Right cardiac atrium (tissue), 5 donors: ENCODE results near the gene ARMH3. TPM values are rescaled to one million over a fixed set of nuclear protein-coding genes. Genes with fewer than 3 reads are reported as not detected.
A peak's percentile ranks its signal among the peaks of the same experiment; 100 is the strongest.

ENCODE experiments used
- ATAC-seq, 2 donors: fragments of 200-7000 bp; cut with Tn5 transposase; one replicate each; pipeline versions ENCODE4 v1.8.0 to v1.9.1; 2020; ENCODE audit warnings: moderate library complexity in 2 of 2, mild to moderate bottlenecking in 1 of 2
- DNase-seq, 3 donors: peaks; one replicate each; pipeline ENCODE4 v3.0.0-alpha.2; 2020
- H3K27ac ChIP-seq: one replicate; pipeline ENCODE4 v1.5.1; 2013; ENCODE audit warnings: mild to moderate bottlenecking, low read length, control low read depth, moderate library complexity
- H3K27me3 ChIP-seq: one replicate; pipeline ENCODE4 v1.6.1; 2013; ENCODE audit not compliant: control insufficient read depth, insufficient read depth
- H3K4me1 ChIP-seq: one replicate; pipeline ENCODE4 v1.6.1; 2013; ENCODE audit warnings: low read length; ENCODE audit not compliant: control insufficient read depth, insufficient read depth
- H3K4me3 ChIP-seq: one replicate; pipeline ENCODE4 v1.5.1; 2013; ENCODE audit warnings: low read length, control low read depth
- H3K9me3 ChIP-seq: one replicate; pipeline ENCODE4 v1.6.1; 2013; ENCODE audit warnings: low read length; ENCODE audit not compliant: control insufficient read depth
- WGBS: extraction: QIAGEN DNeasy Blood & Tissue Kit; methylation state at CpG from one replicate; pipeline ENCODE4 v1.1.7; 2013; 5-methylcytosine and 5-hydroxymethylcytosine counted together
- intact Hi-C, 4 donors: fragments of 100-400 bp; cut with DNase I; formaldehyde crosslinking; loops; one replicate each; pipeline versions ENCODE4 v1.11.0 to v1.14.0; 2022 to 2023
- polyA plus RNA-seq: library from polyadenylated mRNA; stranded (reverse); fragments of 200-250 nt; gene quantifications from one replicate; pipeline ENCODE4 v1.2.3, GENCODE V29; 2013
- total RNA-seq, 4 donors: library from RNA; stranded (reverse); fragmentation: NEBNext Ultra II Directional; extraction: Animal tissue kit (Norgen Biotek cat#: 25700); gene quantifications; one replicate each; pipeline ENCODE4 v1.2.1, GENCODE V29; 2021
- donor health status: healthy with polysubstance abuse.
- donor health status: DM: no; HTN: yes; CAD: no.
- donor health status: DM: no; HTN: no; CAD: no.
- donor health status: DM: no; HTN: yes; CAD: no; lungs with severe emphysema.
- donor health status: DM: yes; HTN: yes; CAD: no.

The ARMH3 gene
- total and polyA plus RNA-seq, 5 donors: 38.1 to 87.3 (median 48.0) TPM

DNA sequence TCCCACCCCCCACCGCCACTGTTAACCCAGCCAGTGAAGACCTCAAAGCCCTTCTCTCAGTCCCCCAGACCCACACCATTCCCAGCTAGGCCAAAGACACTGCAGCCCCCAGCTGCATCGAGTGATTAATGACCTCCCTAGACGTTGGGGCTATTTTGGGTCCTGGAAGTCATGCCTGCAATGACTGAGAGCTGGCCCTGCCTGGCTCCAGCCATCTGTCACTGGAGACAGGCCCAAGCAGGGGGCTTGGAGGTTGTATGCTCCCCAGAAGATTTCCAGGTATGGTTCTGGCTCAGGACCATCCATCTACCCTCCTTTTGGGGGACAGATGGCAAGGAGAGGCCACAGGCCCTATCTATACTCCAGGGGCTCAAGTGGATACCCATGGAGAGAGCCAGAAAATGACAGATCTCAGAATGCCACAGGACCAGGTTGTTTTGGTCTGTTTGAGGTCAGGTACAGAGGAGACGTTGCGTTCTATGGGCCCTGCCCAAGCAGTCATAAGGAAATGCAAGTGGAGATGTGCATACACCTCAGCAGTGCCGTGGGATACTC, 217.5 kb downstream of the ARMH3 start:
- DNase-seq (no peak), ATAC-seq (no peak)
- H3K9me3 ChIP-seq: no peaks in the 10 kb centered on the region
- WGBS: 70% methylated on average over 6 of the region's 6 CpGs
- H3K27ac ChIP-seq: peak overlapping the region; percentile 18
- no peaks in the 10 kb centered on the region for H3K4me1 ChIP-seq
- intact Hi-C loops: loop anchor here in 1 of 4 donors (5.0 kb wide), 1 partner anchor 169 kb away; no protein-coding TSS in a partner anchor
- no peak overlapping the region for H3K4me3 ChIP-seq
- no peaks in the 10 kb centered on the region for H3K27me3 ChIP-seq

- peaks cover 2% of the 10 kb centered on the region for H3K4me1 ChIP-seq
- no peaks in the 10 kb centered on the region for H3K27me3 ChIP-seq
- H3K9me3 ChIP-seq: no peaks in the 10 kb centered on the region
- DNase-seq (no peak), ATAC-seq (no peak)
- intact Hi-C loops: loop anchor here in 1 of 4 donors (5.0 kb wide), 1 partner anchor 170 kb away; no protein-coding TSS in a partner anchor
- no peak overlapping the region for H3K27ac ChIP-seq
- H3K4me3 ChIP-seq: no peak overlapping the region
- 68% methylated on average over 2 of the region's 2 CpGs for WGBS
Measured at GRCh38 chr10:101837748-101838147, 218.2 kb downstream of the ARMH3 start.

GRCh38 chr10:101835362-101835761, 220.6 kb downstream of the ARMH3 start:
- Histone ChIP-seq H3K27me3 (no peaks in the 10 kb centered on the region), H3K27ac (no peak overlapping the region), H3K9me3 (no peaks in the 10 kb centered on the region), H3K4me1 (peaks cover 9% of the 10 kb centered on the region), H3K4me3 (no peak overlapping the region)
- intact Hi-C loops: loop anchor here in 1 of 4 donors (5.0 kb wide), 1 partner anchor 172 kb away; no protein-coding TSS in a partner anchor
- DNase-seq (no peak), ATAC-seq (no peak)
- 81% methylated on average over 4 of the region's 4 CpGs for WGBS

DNA sequence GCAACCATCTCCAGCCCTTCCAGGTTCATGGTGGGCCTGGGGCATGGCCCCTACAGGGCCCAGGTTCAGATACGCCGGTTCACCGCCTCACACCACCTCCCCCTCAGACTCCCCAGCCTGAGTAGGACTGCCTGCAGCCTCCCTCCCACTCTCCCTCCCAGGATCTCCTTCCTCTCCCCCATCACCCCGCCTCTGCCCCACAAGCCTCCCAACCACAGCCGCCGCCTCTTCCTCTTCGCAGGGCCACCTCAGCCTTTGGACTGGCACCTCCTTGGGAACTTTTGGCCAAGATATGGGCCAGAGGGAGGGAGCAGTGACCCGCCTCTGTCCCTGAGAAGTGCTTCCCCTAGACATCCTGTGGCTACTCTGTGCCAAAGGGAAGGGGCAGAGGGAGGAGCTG, 221.6 kb downstream of the ARMH3 start:
- intact Hi-C loops: no loop called here
- WGBS: 68% methylated on average over 8 of the region's 8 CpGs
- Histone ChIP-seq H3K4me3 (no peak overlapping the region), H3K9me3 (no peaks in the 10 kb centered on the region), H3K27ac (no peak overlapping the region), H3K4me1 (peaks cover 9% of the 10 kb centered on the region), H3K27me3 (no peaks in the 10 kb centered on the region)
- ATAC-seq (no peak), DNase-seq (peak in 2 of 3 donors; percentile 70 to 72)

DNA sequence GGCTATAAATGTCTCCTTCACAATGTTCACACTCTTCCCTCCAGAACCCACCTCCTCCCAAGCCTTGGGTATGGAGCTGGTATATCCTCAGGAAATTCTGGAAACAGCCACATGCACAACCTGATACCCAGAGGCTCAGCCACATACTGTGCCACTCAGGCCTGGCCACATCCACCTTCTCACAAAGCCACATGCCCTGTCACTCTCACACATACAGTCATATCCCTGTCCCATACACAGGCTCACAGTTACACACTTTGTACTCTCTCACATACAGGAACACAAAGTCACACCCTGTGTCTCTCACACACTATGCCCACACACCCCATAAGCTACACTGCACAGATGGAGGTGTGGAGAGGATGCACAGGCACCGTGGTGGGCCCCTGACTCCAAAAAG, 222.5 kb downstream of the ARMH3 start:
- H3K9me3 ChIP-seq: no peaks in the 10 kb centered on the region
- H3K27me3 ChIP-seq: no peaks in the 10 kb centered on the region
- no peak overlapping the region for H3K4me3 ChIP-seq
- H3K4me1 ChIP-seq: peaks cover 9% of the 10 kb centered on the region
- 71% methylated on average over 1 of the region's 1 CpG for WGBS
- ATAC-seq (no peak), DNase-seq (no peak)
- intact Hi-C loops: no loop called here
- H3K27ac ChIP-seq: no peak overlapping the region

DNA sequence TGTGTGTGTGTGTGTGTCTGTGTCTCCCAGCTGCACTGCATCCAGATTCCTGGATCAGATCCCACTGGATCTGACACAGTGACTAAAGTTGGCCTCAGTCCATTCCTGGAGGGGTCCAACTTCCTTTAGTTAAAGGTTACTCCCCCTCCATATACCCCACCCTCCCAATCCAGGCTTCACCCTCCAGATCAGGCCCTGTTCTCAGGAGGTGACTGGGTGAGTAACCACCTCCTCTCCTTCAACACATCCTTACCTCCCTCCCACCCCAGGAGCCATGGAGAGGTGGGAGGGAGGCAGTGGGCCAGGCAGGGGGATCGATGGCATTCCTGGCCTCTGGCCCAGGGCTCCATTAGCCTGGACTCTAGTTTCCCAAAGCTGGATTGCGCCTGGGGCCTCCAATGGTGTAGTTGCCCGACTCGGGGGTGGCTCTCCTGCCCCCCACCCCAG, 223.6 kb downstream of the ARMH3 start:
- intact Hi-C loops: no loop called here
- Histone ChIP-seq H3K27me3 (no peaks in the 10 kb centered on the region), H3K27ac (no peak overlapping the region), H3K9me3 (no peaks in the 10 kb centered on the region), H3K4me1 (peaks cover 9% of the 10 kb centered on the region), H3K4me3 (no peak overlapping the region)
- 63% methylated on average over 4 of the region's 4 CpGs for WGBS
- DNase-seq (no peak), ATAC-seq (no peak)

DNA sequence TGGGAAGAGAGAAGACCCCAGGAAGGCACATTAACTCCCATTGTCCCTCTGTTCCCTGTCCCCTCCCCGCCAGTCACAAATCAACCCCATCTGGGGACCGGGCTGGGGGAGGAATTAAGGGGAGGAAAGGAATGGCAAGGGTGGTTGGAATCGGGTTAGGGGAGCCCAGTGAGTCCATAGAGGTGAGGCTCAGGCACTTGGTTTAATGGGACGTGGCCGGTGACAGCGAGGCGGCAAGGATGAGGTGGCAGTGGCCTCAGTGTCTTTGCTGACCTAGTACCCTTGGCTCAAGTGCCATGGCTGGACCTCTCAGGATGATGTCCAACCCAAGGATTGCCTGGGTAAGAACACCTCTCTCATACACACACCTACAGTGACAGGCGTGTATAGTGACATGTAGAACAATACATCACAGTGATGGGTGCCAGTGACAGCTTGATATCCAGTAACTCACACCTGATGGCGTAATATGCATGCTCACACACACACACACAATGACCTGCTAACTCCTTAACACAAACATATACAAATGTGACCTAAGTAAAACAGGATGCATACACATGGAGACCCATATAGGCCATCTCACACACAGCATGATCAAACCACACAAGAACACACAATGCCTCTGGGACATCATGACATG, 224.7 kb downstream of the ARMH3 start:
- no peak for ATAC-seq
- Histone ChIP-seq H3K9me3 (no peaks in the 10 kb centered on the region), H3K4me3 (peak overlapping the region; percentile 2), H3K4me1 (peaks cover 9% of the 10 kb centered on the region), H3K27ac (peak overlapping the region; percentile 18), H3K27me3 (no peaks in the 10 kb centered on the region)
- WGBS: 56% methylated on average over 9 of the region's 9 CpGs
- intact Hi-C loops: no loop called here
- no peak for DNase-seq

DNA sequence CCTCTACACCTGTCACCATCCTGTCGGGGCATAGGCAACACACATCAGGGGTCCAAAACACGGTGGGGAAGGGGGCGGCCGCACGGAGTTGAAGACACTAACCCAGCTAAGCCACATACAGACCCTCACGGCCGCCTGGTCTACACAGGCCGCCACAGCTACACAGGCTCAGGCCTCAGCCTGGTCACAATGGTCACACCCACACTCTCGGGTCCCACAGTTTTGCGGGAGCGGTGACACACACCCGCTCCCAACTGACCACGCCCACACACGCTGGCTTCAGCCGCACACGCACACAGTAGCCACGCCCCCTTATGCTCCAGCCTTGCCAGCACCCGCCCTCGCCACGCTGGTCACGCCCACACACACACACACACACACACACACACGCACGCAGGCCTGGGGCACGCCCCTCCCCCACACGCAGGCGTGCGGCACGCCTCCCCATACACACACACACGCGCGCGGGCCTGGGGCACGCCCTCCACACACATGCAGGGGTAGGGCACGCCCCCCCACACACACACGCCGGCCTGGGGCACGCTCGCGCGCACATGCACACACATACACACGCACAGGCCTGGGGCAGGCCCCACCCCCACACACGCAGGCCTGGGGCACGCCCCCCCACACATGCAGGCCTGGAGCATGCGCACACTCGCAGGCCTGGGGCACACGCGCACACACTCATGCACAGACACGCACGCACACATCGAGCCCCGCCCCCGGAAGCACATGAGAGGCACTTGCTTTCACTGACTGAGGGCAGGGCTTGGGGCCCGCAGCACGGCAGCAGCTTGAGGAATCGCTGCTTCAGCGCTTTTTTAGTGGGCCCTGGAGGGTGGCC, 225.4 kb downstream of the ARMH3 start:
- 3% methylated on average over 56 of the region's 56 CpGs for WGBS
- intact Hi-C loops: no loop called here
- Histone ChIP-seq H3K4me1 (peaks cover 9% of the 10 kb centered on the region), H3K27me3 (no peaks in the 10 kb centered on the region), H3K4me3 (peak overlapping the region; percentile 8), H3K27ac (peak overlapping the region; percentile 18), H3K9me3 (no peaks in the 10 kb centered on the region)
- DNase-seq (peak; percentile 91 to 96 (median 95)), ATAC-seq (peak; percentile 85 to 88)

DNA sequence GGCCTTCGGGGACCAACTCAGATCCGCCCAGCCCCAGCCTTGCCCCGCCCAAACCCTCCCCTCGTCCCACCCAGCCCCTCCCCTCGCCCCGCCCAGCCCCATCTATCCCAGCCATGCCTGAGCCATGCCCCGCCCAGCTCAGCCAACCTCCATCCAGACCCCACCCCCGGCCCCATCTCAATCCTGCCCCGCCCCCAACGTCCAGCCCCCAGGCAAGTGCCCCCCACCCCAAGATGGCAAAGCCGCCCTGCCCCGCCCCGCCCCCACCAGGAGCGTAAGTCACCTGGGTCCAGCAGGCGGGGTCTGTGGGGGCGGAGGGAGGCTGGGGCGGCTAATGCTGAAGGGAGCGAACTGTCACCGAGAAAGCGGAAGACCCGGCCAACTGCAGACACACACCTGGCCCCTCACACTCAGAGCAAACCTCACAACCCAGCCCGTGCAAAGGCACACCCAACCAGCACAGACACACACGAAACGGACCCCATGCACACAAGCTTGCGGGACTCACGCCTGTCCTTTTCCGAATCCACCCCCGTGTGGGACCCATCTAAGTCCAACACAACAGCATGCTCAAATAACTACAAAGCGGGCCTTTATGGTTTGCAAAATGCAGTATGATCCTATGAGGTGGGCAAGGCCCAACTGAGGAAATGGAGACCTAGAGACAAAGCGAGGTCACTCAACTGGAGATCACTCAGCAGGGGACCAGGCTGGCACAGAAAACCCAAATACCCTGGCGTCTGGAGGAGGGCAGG, 226.2 kb downstream of the ARMH3 start:
- ATAC-seq (peak in 1 of 2 donors; percentile 4), DNase-seq (peak; percentile 54 to 81 (median 79))
- 23% methylated on average over 31 of the region's 31 CpGs for WGBS
- H3K27me3 ChIP-seq: no peaks in the 10 kb centered on the region
- intact Hi-C loops: no loop called here
- peaks cover 9% of the 10 kb centered on the region for H3K4me1 ChIP-seq
- no peaks in the 10 kb centered on the region for H3K9me3 ChIP-seq
- no peak overlapping the region for H3K27ac ChIP-seq
- H3K4me3 ChIP-seq: no peak overlapping the region

- Histone ChIP-seq H3K9me3 (no peaks in the 10 kb centered on the region), H3K4me3 (no peak overlapping the region), H3K27ac (no peak overlapping the region), H3K27me3 (no peaks in the 10 kb centered on the region), H3K4me1 (peaks cover 9% of the 10 kb centered on the region)
- DNase-seq (peak; percentile 42 to 76 (median 75)), ATAC-seq (no peak)
- intact Hi-C loops: no loop called here
- 58% methylated on average over 39 of the region's 39 CpGs for WGBS
Measured at GRCh38 chr10:101828766-101829551, 227.0 kb downstream of the ARMH3 start.
